ENCODE measurements around the gene MPO. TPM values are rescaled to one million over a fixed set of nuclear protein-coding genes. Genes with fewer than 3 reads are reported as not detected.

Gene MPO
- total RNA-seq, 1 experiment from 2014 or later, result not detected

GRCh38 chr17:58252141-58252540 lies 28.6 kb downstream of the MPO start:
- no peak overlapping the region for H3K4me2 ChIP-seq (ENCODE audit: low read length)
- ChIA-PET RAD21 (ENCODE audit: low non-redundant PET in 1 of 2, low total read pairs in 2 of 2, uncharacterized antibody in 2 of 2, unreplicated experiment in 2 of 2) (no interaction called here), POLR2A (no interaction called here), CTCF (interaction anchor here (1.1 kb wide), 1 partner anchor 53 kb away, joined by 3 read pairs; no protein-coding TSS in a partner anchor)
- no peak overlapping the region for H3K9ac ChIP-seq (ENCODE audit: low read length)
- H4K20me1 ChIP-seq (ENCODE audit: insufficient read depth), result no peaks in the 10 kb centered on the region
- H3K9me2 ChIP-seq (ENCODE audit: insufficient read depth), result no peaks in the 10 kb centered on the region
- DNase-seq (ENCODE audit: low read depth, low spot score) (no peak), ATAC-seq (no peak)
- no peaks in the 10 kb centered on the region for H3K9me3 ChIP-seq (ENCODE audit: control insufficient read depth in 1 of 2, insufficient read depth in 1 of 2, low read depth in 1 of 2, low read length in 2 of 2)
- no peak overlapping the region for H3K27ac ChIP-seq (ENCODE audit: low read depth, low read length)
- H3K79me2 ChIP-seq (ENCODE audit: insufficient read depth, low read length), result no peaks in the 10 kb centered on the region
- H3K27me3 ChIP-seq (ENCODE audit: insufficient read depth, low read length), result no peaks in the 10 kb centered on the region
- H2AFZ ChIP-seq (ENCODE audit: low read depth, low read length, poor library complexity, severe bottlenecking), result no peak overlapping the region
- no TSS peak for BruUV-seq (replicated peaks)
- TF ChIP-seq YY1 (IDR thresholded peaks at IDR 0.05; ENCODE audit: extremely low read depth, insufficient replicate concordance, low read depth, low read length) (no peak), FOSL1 (IDR thresholded peaks at IDR 0.05; ENCODE audit: low read depth) (no peak)
- H3K4me3 ChIP-seq (replicated peaks in 1 of 2; ENCODE audit: low read depth in 1 of 2, low read length in 2 of 2), result no peak overlapping the region
- no peaks in the 10 kb centered on the region for H3K36me3 ChIP-seq (ENCODE audit: control insufficient read depth in 1 of 2, insufficient read depth in 2 of 2, low read length in 2 of 2)
- H3K4me1 ChIP-seq (ENCODE audit: control insufficient read depth in 1 of 2, insufficient read depth in 2 of 2, low read length in 2 of 2), result peaks cover 0 to 11% of the 10 kb centered on the region in 2 experiments; a peak in 2 of 4 replicates
- intact Hi-C loops (cut with micrococcal nuclease), result no loop called here

- ChIA-PET POLR2A (interaction anchor here (1.0 kb wide), 1 partner anchor 14 kb away, joined by 3 read pairs; no protein-coding TSS in a partner anchor), RAD21 (ENCODE audit: low non-redundant PET in 1 of 2, low total read pairs in 2 of 2, uncharacterized antibody in 2 of 2, unreplicated experiment in 2 of 2) (interaction anchor here in 1 of 2 experiments (0.8 kb wide), 1 partner anchor 51 kb away, joined by 3 read pairs; no protein-coding TSS in a partner anchor), CTCF (interaction anchor here (0.7 to 1.9 kb wide), 12 partner anchors 8 to 196 kb away, joined by 3 to 12 read pairs (median 3); partner anchors contain the start of gene RNF43)
- no peaks in the 10 kb centered on the region for H4K20me1 ChIP-seq (ENCODE audit: insufficient read depth)
- ATAC-seq (no peak), DNase-seq (ENCODE audit: low read depth, low spot score) (no peak)
- no peaks in the 10 kb centered on the region for H3K36me3 ChIP-seq (ENCODE audit: control insufficient read depth in 1 of 2, insufficient read depth in 2 of 2, low read length in 2 of 2)
- no peak overlapping the region for H3K27ac ChIP-seq (ENCODE audit: low read depth, low read length)
- no peaks in the 10 kb centered on the region for H3K27me3 ChIP-seq (ENCODE audit: insufficient read depth, low read length)
- no peaks in the 10 kb centered on the region for H3K9me3 ChIP-seq (ENCODE audit: control insufficient read depth in 1 of 2, insufficient read depth in 1 of 2, low read depth in 1 of 2, low read length in 2 of 2)
- no peaks in the 10 kb centered on the region for H3K79me2 ChIP-seq (ENCODE audit: insufficient read depth, low read length)
- no peak overlapping the region for H3K9ac ChIP-seq (ENCODE audit: low read length)
- peak overlapping the region; percentile 85 for H2AFZ ChIP-seq (ENCODE audit: low read depth, low read length, poor library complexity, severe bottlenecking)
- no peaks in the 10 kb centered on the region for H3K9me2 ChIP-seq (ENCODE audit: insufficient read depth)
- H3K4me1 ChIP-seq (ENCODE audit: control insufficient read depth in 1 of 2, insufficient read depth in 2 of 2, low read length in 2 of 2), result peaks cover 0 to 11% of the 10 kb centered on the region in 2 experiments; a peak in 2 of 4 replicates
- TF ChIP-seq ZFX (IDR thresholded peaks at IDR 0.05) (no peak), SP1 (IDR thresholded peaks at IDR 0.05; ENCODE audit: low read depth) (no peak), ZBTB33 (IDR thresholded peaks at IDR 0.05; ENCODE audit: extremely low read depth, insufficient replicate concordance, low read length) (no peak), RAD21 (IDR thresholded peaks at IDR 0.05; ENCODE audit: low read depth) (no peak), POLR2AphosphoS5 (IDR thresholded peaks at IDR 0.05; ENCODE audit: low read depth, low read length) (no peak), CBX3 (IDR thresholded peaks at IDR 0.05; ENCODE audit: low read depth) (no peak), FOSL1 (IDR thresholded peaks at IDR 0.05; ENCODE audit: low read depth) (no peak), SIN3A (IDR thresholded peaks at IDR 0.05; ENCODE audit: low read depth) (no peak), YY1 (IDR thresholded peaks at IDR 0.05; ENCODE audit: extremely low read depth, insufficient replicate concordance, low read depth, low read length) (no peak), SRF (IDR thresholded peaks at IDR 0.05; ENCODE audit: low read depth) (no peak), MAX (IDR thresholded peaks at IDR 0.05) (no peak), EZH2phosphoT487 (IDR thresholded peaks at IDR 0.05; ENCODE audit: borderline replicate concordance) (no peak), CEBPB (IDR thresholded peaks at IDR 0.05; ENCODE audit: low read depth) (no peak), TCF7L2 (IDR thresholded peaks at IDR 0.05; ENCODE audit: borderline replicate concordance, extremely low read depth, insufficient read depth, insufficient read length) (no peak), EZH2 (IDR thresholded peaks at IDR 0.05) (no peak), ZNF274 (IDR thresholded peaks at IDR 0.05; ENCODE audit: low read depth, low read length) (no peak), EGR1 (IDR thresholded peaks at IDR 0.05; ENCODE audit: low read depth) (no peak), POLR2A (IDR thresholded peaks at IDR 0.05; ENCODE audit: borderline replicate concordance, extremely low read depth, insufficient read depth, insufficient read length) (no peak)
- H3K4me3 ChIP-seq (replicated peaks in 1 of 2; ENCODE audit: low read depth in 1 of 2, low read length in 2 of 2), result no peak overlapping the region
- no TSS peak for BruUV-seq (replicated peaks)
- H3K4me2 ChIP-seq (ENCODE audit: low read length), result no peak overlapping the region
- intact Hi-C loops (cut with micrococcal nuclease), result no loop called here
Observed at GRCh38 chr17:58250344-58251011, 30.3 kb downstream of the MPO start.
